ENCODE results near the gene EFTUD2. TPM values are rescaled to one million over a fixed set of nuclear protein-coding genes. Genes with fewer than 3 reads are reported as not detected.

EFTUD2 gene
- total and polyA plus RNA-seq, 2 experiments from 2014 or later = 60.1 to 63.7 TPM

DNA sequence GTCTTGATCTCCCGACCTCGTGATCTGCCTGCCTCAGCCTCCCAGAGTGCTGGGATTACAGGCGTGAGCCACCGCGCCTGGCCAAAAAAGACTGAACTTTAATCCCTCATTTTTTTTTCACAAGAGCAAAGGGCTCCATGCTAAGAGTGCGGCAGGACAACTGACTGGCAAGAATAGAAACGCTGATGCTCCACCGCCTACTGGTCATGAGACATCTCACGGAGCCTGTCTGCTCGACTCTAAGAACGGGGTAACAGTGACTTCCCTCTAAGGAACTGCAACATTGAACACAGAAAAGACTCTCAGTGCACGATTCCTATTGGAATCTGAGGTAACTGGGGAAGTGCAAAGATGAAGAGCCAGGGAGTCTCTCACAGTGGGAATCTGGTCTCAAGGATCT is 27.7 kb downstream of the EFTUD2 start:
- no peaks in the 10 kb centered on the region for H3K9me3 ChIP-seq (ENCODE audit: low read depth)
- no peak overlapping the region for H3K4me3 ChIP-seq
- H3K27me3 ChIP-seq (replicated peaks; ENCODE audit: insufficient read depth) = no peaks in the 10 kb centered on the region
- no peak for TF ChIP-seq EZH2phosphoT487 (IDR thresholded peaks at IDR 0.05; ENCODE audit: insufficient read depth, low read depth)
- TF ChIP-seq EZH2 (IDR thresholded peaks at IDR 0.05; ENCODE audit: insufficient read depth, poor library complexity, severe bottlenecking) = no peak
- no peak overlapping the region for H2AFZ ChIP-seq
- in situ Hi-C loops (cut with MboI) = no loop called here
- H3K9me2 ChIP-seq (ENCODE audit: insufficient read depth) = no peaks in the 10 kb centered on the region
- H3K4me1 ChIP-seq (ENCODE audit: insufficient read depth) = peaks cover under 1% of the 10 kb centered on the region; the same call in 1 of the 2 replicates
- no peak overlapping the region for H3K9ac ChIP-seq
- peaks cover 11% of the 10 kb centered on the region; the same call in 1 of the 2 replicates for H3F3A ChIP-seq (ENCODE audit: insufficient read depth)
- DNase-seq = no peak
- H4K20me1 ChIP-seq (ENCODE audit: insufficient read depth) = no peaks in the 10 kb centered on the region
- no peaks in the 10 kb centered on the region for H3K79me2 ChIP-seq (ENCODE audit: insufficient read depth)
- H3K27ac ChIP-seq = no peak overlapping the region
- peaks cover 24% of the 10 kb centered on the region; the same call in 1 of the 2 replicates for H3K36me3 ChIP-seq (ENCODE audit: low read depth)
- WGBS, 2 experiments (ENCODE audit: low coverage in 1 of 2, low lambda C conversion rate in 2 of 2, missing lambda C conversion rate in 2 of 2) = 99% methylated on average over 12 of the region's 12 CpGs
- no peak overlapping the region for H3K4me2 ChIP-seq (ENCODE audit: unreplicated experiment)

DNA sequence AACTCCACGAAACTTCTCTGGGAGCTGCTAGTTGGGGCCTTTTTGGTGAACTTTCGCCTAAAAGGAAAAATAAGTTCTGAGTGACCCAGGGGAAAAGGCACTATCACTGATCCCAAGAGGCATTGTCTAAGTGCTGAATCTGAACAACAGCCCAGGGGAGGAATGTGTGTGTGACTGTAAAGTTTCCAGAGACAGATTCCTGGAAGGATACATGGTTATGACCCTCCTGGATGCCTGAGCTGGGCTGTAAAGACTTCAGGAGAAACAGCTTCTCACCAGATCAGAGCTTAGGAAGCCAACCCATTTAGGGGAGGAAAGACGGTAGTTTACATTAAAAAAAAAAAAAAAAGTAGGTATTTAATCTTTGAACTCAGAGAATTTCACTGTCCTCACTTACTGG is 31.4 kb downstream of the EFTUD2 start:
- Histone ChIP-seq H3K27me3 (replicated peaks; ENCODE audit: insufficient read depth) (no peaks in the 10 kb centered on the region), H3K4me3 (no peak overlapping the region), H3K36me3 (ENCODE audit: low read depth) (peaks cover 23% of the 10 kb centered on the region; the same call in 1 of the 2 replicates), H3K4me2 (ENCODE audit: unreplicated experiment) (no peak overlapping the region), H3K9me2 (ENCODE audit: insufficient read depth) (no peaks in the 10 kb centered on the region), H3F3A (ENCODE audit: insufficient read depth) (peaks cover 25% of the 10 kb centered on the region; the same call in 1 of the 2 replicates), H3K9ac (no peak overlapping the region), H3K4me1 (ENCODE audit: insufficient read depth) (peaks cover 14% of the 10 kb centered on the region), H3K79me2 (ENCODE audit: insufficient read depth) (no peaks in the 10 kb centered on the region), H4K20me1 (ENCODE audit: insufficient read depth) (no peaks in the 10 kb centered on the region), H2AFZ (no peak overlapping the region), H3K27ac (no peak overlapping the region), H3K9me3 (ENCODE audit: low read depth) (no peaks in the 10 kb centered on the region)
- WGBS, 2 experiments (ENCODE audit: low coverage in 1 of 2, low lambda C conversion rate in 2 of 2, missing lambda C conversion rate in 2 of 2) = 98 to 100% methylated on average over 3 of the region's 3 CpGs
- no peak for DNase-seq
- in situ Hi-C loops (cut with MboI) = no loop called here
- TF ChIP-seq EZH2 (IDR thresholded peaks at IDR 0.05; ENCODE audit: insufficient read depth, poor library complexity, severe bottlenecking) (no peak), EZH2phosphoT487 (IDR thresholded peaks at IDR 0.05; ENCODE audit: insufficient read depth, low read depth) (no peak)

DNA sequence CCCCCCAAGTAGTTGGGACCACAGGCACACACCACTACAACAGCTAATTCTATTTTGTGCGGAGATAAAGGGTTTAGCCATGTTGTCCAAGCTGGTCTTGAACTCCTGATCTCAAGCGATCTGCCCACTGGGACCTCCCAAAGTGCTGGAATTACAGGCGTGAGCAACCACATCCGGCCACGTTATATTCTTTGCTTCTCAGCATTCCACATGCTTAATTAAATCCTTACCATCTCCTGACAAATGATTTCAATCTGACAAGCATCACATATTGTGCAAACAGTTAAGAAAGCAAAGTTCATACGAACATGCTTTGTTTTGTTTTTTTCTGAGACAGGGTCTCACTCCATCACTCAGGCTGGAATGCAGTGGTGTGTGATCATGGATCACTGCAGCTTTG is 33.3 kb downstream of the EFTUD2 start:
- Histone ChIP-seq H2AFZ (no peak overlapping the region), H3K27ac (peak overlapping the region; percentile 59), H3K4me2 (ENCODE audit: unreplicated experiment) (no peak overlapping the region), H3F3A (ENCODE audit: insufficient read depth) (peaks cover 25% of the 10 kb centered on the region; the same call in 1 of the 2 replicates), H3K9me3 (ENCODE audit: low read depth) (no peaks in the 10 kb centered on the region), H3K27me3 (replicated peaks; ENCODE audit: insufficient read depth) (no peaks in the 10 kb centered on the region), H3K4me1 (ENCODE audit: insufficient read depth) (peaks cover 14% of the 10 kb centered on the region), H3K36me3 (ENCODE audit: low read depth) (peaks cover 25% of the 10 kb centered on the region; the same call in 1 of the 2 replicates), H3K79me2 (ENCODE audit: insufficient read depth) (no peaks in the 10 kb centered on the region), H3K4me3 (no peak overlapping the region), H3K9ac (peak overlapping the region; percentile 48), H4K20me1 (ENCODE audit: insufficient read depth) (no peaks in the 10 kb centered on the region), H3K9me2 (ENCODE audit: insufficient read depth) (no peaks in the 10 kb centered on the region)
- in situ Hi-C loops (cut with MboI) = no loop called here
- WGBS, 2 experiments (ENCODE audit: low coverage in 1 of 2, low lambda C conversion rate in 2 of 2, missing lambda C conversion rate in 2 of 2) = 19 to 22% methylated on average over 6 of the region's 6 CpGs
- TF ChIP-seq EZH2 (IDR thresholded peaks at IDR 0.05; ENCODE audit: insufficient read depth, poor library complexity, severe bottlenecking) (no peak), EZH2phosphoT487 (IDR thresholded peaks at IDR 0.05; ENCODE audit: insufficient read depth, low read depth) (no peak)
- DNase-seq = peak; percentile 54

- Histone ChIP-seq H3K9me3 (ENCODE audit: low read depth) (no peaks in the 10 kb centered on the region), H3K4me3 (no peak overlapping the region), H2AFZ (no peak overlapping the region), H3K79me2 (ENCODE audit: insufficient read depth) (no peaks in the 10 kb centered on the region), H3K9ac (peak overlapping the region; percentile 48; the same call in 1 of the 2 replicates), H3K9me2 (ENCODE audit: insufficient read depth) (no peaks in the 10 kb centered on the region), H3K36me3 (ENCODE audit: low read depth) (peaks cover 25% of the 10 kb centered on the region; the same call in 1 of the 2 replicates), H3F3A (ENCODE audit: insufficient read depth) (peaks cover 25% of the 10 kb centered on the region; the same call in 1 of the 2 replicates), H3K27me3 (replicated peaks; ENCODE audit: insufficient read depth) (no peaks in the 10 kb centered on the region), H4K20me1 (ENCODE audit: insufficient read depth) (no peaks in the 10 kb centered on the region), H3K4me1 (ENCODE audit: insufficient read depth) (peaks cover 14% of the 10 kb centered on the region), H3K27ac (peak overlapping the region; percentile 59; the same call in 1 of the 2 replicates), H3K4me2 (ENCODE audit: unreplicated experiment) (no peak overlapping the region)
- TF ChIP-seq EZH2phosphoT487 (IDR thresholded peaks at IDR 0.05; ENCODE audit: insufficient read depth, low read depth) (no peak), EZH2 (IDR thresholded peaks at IDR 0.05; ENCODE audit: insufficient read depth, poor library complexity, severe bottlenecking) (no peak)
- 38 to 47% methylated on average over 1 of the region's 1 CpG for WGBS, 2 experiments (ENCODE audit: low coverage in 1 of 2, low lambda C conversion rate in 2 of 2, missing lambda C conversion rate in 2 of 2)
- DNase-seq = peak; percentile 81
- in situ Hi-C loops (cut with MboI) = no loop called here
Observed at GRCh38 chr17:44865231-44865660, 34.0 kb downstream of the EFTUD2 start.

All from GM23248 (cell line).